GM21515 (cell line): ENCODE measurements around the gene RCVRN.
"Not testable (repeated sequence)": the region's sequence is repeated elsewhere in the genome, so short reads cannot be mapped to it uniquely, and the experiment has no call there.

Experiments
- ATAC-seq: cut with Tn5 transposase; IDR thresholded peaks from one replicate; pipeline ENCODE4 v1.9.1; 2021; ENCODE audit not compliant: unreplicated experiment

The RCVRN gene

DNA sequence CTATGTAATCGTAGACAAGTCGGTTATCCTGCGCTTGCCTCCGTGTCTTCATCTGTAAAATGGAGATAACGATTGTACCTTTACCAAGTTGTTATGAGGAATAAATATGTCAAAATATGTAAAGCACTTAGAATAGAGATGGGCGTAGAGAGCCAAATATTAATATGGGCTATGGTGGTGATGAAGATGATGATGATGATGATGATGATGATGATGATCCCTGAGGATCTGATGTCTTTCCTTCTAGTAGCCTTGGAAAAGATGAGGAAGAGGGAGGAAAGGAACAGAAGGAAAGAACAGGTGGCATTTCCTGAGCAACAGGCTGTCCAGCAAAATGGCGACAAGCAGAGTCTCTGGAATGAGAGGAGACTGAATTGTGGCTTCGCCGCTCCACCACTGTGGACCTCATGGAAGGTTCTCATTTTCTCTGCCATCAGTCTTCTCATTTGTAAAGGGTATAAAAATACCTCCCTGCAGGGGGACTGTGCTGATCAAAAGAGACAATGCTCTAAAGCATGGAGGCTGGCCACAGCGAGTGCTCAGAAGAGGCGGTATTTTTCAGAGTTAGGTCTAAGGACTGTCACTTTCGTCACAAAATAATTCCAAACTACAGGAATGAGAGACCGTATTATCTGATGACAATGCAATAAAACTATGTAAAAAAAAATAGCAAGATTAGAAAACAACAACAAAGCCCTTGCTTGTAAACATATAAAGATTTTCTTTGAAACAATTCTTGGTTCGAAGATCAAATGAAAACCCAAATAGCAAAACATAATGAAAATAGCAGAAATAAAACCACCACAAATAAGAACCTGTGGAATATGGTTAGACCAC, 17.2 kb upstream of the RCVRN start:
- no peak for ATAC-seq

DNA sequence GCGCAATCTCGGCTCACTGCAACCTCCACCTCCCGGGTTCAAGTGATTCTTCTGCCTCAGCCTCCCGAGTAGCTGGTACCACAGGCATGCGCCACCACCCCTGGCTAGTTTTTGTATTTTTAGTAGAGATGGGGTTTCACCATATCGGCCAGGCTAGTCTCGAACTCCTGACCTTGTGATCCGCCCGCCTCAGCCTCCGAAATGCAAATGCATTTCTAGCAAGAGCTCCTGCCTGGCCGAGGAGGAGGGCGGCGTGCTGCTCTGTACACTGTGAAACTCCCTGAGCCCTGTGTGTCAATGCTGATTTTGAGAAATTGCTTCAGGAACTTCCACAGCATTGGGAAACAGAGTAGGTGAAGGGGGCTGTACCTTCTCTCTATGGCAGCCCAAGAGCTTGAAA, 16.1 kb upstream of the RCVRN start:
- ATAC-seq, result not testable (repeated sequence)

DNA sequence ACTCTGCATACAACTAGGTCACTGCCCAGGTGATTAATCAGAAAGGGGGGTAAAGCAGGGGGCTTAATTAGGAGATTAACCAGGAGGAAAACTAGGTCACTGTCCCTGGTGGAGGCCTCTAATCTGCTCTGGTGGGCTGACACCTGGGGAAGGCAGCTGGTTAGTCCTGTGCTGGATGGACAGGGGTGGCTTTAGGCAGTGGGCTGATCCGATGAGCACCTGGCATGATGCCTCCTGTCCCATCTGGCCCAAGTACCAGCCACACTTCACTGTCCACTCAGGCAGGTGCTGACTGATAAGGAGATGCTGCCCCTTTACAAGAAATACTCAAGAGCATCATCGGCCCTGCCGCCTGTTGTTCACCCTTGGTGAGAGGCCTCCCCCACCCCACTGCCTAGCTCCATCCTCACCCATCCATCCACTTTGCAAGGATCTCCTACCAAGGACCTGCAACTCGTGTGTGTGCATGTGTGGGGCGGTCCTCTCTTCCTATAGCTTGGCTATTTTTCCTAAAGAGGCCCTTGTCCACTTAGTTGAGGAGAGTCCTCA, 13.8 kb upstream of the RCVRN start:
- no peak for ATAC-seq

DNA sequence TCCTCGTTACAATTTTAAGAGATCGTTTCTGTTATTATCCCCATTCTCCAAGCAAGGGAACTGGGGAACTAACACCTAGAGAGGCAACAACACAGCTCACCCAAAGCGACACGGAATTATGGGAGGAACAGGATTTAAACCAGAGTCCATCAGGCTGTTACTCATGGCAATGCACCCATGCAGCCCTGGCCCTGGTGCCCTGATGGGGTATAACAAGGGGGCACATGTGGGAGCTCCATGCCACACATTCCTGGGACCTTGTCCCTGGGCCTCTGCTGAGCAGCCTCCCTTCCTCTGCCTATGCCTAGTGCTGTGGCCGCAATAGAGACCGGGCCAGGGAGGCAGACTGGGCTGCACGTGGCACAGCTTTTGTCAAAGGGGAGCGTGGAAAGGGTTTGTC, 13.3 kb upstream of the RCVRN start:
- no peak for ATAC-seq

DNA sequence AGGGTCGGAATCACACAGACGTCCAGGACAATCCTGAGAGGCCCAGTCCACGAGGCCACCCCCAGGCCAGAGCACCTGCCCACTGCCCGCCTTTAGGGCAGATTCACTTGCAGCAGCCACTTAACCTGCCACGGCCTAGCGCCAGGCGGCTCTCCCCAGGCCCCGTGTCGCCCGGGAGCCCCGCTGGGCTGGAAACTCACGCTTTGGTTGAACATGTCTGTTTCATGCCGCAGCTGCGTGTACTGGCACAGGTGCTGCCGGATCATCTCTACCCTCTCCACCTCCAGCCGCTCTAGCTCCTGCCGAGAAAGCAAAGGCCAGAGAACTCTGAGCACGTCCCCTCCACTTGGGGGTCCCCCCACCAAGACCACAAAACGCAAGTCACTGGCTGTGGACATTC, 12.7 kb upstream of the RCVRN start:
- no peak for ATAC-seq

DNA sequence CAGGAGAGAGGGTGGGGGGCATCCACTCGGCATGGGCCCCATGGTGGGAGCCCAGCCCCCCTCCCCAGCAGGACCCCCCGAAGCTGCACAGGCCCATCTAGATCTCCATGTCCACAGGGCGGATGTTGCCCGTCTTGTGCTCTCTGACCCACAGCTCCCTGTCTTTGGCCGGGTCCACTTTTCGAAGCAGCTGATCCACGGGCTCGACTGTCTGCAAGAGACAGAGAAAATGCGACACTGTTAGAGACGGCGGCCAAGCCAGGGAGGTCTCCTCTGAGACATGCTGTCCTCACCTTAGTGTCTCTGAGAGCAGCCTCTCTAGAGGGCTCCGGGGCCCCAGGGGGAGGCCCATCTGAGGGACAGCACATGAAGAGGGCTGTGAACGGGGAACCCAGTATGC, 12.1 kb upstream of the RCVRN start:
- no peak for ATAC-seq

DNA sequence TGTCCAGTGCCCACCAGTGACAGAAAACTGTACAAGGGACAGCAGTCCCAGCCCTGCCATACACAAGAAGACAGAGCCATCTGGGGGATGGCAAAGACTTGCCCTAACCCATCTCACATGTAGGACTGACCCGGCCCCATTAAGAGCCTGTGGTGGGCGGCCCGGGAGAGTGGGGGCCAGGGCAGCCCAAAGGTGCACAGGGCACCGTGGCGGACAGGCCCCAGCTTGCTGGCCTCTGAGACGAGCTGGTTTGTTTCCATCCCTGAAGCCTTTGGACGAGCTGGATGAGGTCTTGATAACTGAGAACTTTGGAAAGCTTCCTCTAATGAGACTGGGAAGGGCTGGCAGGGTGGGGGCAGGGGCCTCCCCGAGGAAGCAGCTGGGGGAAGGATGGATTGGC, 11.0 kb upstream of the RCVRN start:
- ATAC-seq, result no peak

DNA sequence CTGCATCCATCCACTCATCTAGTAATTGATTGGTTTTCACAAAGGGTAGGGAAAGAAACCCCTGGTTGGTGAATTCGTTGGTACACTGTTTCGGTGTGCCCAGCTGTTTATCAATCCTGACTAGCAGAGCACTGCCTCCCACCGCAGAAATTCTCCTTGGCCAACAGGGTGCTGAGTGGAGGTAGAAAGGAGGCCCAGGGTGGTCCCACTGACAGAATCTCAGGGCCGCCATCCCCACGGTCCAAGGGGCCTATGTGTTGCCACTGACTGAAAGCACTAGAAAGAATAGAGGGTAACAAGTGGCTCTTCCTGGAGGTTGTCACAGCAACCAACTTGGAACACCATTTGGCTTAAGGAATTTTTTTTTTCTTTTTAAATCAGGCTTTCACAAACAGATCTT, 8.4 kb upstream of the RCVRN start:
- no peak for ATAC-seq

DNA sequence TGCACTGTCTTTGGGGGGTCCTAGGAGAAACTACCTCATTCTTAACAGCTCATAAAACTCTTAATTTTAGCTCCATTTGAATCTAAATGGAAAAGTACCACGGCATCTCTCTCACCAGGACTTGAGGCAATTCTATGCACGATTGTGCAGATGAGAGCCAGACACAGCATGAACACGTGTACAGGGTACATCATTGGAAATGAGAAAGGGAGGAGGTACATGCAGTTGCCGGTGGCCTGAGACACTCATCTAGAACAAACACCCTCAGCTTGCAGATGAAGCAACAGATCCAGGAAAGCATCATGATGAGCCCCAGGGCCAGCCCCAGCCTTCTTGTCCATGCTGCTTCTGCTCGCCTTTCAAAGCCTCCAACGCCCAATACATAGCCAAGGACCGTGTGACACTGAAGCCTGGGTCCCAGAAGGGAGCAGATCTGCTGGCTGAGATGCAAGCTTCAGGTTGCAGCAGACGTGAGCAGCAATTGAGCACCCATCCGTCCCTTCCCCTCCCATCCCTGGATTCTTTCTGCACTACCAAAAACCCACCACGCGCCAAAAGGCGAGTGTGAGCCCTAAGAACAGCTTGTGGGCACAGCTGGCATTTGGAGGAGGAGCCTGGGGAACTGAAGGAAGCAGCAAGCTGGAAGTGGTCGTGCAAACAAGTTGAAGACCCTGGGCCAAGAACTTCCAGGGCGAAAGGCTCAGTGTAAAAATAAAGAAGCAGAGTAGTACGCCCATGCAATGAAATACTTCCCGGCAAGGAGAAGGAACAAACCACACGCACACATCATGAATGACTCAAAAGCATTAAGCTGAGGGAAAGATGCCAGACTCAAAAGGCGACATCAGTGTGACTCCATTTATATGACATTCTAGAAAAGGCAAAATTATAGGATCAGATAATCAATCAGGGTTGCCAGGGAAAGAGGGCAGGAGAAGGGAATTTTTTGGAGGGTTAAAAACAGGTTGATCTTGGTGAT, 7.3 kb upstream of the RCVRN start:
- ATAC-seq, result no peak

DNA sequence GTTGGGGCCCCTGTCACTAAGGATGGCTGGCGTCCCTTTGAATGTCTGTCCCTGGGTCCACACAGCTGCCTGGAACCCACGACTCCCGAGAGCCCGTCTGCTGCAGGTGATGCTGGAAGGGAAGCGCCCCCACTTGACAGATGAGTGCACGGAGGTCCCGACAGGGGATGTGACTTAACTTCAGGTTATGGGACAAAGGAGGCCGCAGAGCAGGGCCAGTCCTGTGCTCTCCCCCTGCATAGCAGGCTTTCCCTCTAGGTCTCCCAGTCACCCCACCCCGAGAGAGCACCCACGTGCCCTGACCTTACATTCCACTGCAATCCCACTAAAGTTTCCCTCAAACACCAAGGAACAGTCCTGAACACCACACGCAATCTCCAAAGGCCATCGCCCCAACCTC, 6.0 kb upstream of the RCVRN start:
- no peak for ATAC-seq

DNA sequence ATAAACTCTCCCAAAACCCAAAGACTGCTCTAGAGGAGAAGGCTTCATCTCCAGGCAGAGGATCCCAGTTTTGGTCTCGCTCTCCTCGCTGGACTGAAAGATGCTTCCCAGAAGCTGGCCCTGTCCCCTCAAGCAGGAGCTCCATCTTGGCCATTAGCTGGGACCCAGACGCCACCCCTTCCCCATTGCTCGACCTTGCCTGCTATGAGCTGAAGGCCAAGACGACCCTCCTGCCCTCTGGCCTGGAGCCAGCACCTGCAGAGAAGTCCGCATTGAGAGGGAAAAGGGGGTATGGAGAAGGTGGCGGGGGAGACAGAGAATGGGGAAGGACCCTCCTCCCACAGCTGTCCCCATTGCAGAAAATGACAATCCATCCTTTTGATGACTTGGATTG, 3.6 kb upstream of the RCVRN start:
- no peak for ATAC-seq

DNA sequence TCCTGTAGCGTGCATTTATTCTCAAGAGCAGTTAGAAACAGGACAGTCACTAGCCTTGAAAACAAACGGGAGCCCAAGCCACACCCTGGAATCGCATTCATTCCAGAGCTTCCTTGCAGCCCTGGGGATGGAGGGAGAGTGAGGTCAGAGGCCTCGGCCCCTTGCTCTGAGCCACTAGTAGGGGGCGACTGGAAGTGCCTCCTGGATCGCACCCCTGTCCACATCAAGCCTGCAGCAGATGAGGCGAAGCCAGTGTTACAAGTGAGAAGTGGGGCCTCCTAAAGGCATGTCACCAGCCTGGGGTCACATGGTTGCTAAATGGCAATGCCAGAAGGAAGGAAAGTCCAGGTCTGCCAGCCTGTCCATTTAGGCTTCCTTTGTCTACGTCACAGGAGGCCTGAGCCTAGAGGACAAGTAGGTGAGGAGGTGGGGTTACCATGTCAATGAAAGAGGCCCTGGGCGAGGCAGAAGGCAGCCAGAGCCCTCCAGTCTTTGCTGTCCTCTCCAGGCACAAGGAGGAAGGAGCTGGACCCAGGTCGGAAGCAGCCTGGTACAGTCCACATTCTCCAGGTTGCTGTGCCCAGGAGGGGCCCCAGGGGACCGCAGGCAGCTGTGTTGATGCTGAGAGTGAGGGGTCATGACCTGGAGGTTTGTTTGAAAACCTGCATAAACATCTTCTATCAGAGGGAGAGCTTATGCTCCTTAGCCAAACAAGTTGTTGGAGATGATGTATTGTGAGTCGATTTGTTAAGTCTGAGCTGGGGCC, 3.0 kb upstream of the RCVRN start:
- ATAC-seq, result no peak

DNA sequence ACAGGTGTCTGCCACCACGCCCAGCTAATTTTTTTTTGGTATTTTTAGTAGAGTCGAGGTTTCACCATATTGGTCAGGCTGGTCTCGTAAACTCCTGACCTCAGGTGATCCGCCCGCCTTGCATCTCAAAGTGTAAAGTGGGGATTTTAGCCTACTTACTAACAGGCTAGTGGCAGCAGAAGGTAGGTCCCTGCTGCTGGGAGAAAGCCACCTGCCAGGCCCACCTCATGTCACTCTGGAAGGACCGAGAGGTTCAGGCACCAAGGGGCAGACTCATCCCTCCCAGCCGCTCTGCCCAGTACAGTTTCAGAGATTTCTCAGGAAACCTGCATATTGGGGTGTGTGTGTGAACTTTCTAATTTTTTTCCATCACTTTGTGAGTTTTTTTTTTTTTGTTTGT, 2.1 kb upstream of the RCVRN start:
- ATAC-seq, result no peak

DNA sequence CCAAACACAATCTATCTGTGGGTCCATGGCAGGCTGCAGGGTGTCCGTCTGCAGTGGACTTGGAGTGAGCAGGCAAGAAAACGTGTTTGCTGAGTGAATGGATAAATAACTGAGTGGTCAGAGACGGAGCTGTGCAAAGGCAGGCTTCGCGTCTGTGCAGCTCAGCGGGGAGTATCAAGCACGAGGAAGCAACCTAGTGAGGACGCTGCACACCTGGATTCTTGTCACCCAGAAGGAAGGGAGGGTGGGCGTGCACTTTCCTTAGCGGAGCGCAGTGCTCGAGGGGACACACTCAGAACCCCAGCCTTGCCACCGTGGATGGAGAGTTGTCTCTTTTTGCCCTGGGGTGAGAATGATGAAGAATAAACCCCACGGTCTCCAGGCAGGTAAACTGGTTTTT, 1.5 kb upstream of the RCVRN start:
- ATAC-seq, result no peak

DNA sequence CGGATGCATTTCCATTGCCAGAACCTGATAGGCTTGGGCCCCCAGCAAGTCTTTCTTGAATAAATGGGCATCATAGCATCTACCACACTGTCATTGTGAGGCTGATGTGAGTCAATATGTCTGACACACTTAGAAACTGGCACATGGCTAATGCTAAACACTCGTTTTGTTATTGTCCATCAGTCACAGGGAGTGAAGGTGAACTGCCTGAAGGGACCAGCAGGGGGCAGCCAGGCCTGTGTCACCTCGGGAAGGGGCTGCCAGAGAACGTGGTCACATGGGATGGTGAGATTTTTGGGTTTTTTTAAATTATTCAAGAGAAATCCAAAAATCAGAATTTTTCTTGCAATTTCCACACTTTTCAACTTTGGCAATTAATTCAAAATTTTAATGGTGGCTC, 831 bp upstream of the RCVRN start:
- no peak for ATAC-seq

DNA sequence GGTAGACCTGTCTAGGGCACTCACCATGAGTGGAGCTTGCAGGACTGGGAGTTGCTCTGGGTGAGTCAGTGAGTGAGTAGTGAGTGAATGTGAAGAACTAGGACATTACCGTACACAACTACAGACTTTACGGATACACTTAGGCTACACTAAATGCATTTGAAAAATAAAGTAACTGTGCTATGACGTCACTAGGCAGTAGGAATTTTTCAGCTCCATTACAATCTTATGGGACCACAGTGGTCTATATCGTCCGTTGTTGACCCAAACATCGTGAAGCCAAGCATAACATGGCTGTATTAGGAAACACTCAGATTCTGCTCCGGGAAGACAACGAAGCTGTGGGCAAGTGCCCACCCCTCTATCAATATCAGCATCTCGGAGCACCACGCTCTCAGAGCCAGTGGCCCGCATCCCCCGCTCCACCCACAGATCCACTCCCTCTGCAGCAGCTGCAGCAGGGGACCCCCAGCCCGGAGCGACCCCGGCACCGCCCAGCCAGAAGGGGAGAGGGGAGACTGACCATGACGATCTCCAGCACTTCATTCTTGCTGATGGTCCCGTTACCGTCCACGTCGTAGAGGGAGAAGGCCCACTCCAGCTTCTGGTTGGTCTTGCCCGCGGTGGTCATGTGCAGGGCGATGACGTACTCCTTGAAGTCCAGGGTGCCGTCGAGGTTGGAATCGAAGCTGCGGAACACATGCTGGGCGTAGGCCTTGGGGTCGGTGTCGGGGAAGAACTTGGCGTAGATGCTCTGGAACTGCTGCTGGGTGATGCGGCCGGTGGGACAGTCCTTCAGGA, 594 bp downstream of the RCVRN start:
- ATAC-seq, result no peak

DNA sequence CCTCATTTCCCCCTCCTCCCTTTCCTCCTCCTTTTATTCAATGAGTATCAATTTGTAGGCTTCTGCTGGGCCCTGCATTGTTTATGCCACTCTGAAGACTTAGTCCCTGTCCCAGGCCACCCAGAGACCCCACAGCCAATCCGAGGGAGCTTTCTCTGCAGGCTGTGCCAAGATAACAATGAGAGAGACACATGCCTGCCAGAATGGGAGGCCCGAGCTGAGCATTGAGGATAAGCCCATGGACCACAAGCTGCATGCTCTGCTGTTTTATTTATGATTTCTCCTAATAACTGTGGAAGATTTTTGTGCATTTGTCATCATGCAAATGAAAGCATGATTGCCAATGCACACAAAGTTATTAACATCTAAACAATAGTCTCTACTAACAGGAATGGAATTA, 3.0 kb downstream of the RCVRN start:
- ATAC-seq, result no peak

DNA sequence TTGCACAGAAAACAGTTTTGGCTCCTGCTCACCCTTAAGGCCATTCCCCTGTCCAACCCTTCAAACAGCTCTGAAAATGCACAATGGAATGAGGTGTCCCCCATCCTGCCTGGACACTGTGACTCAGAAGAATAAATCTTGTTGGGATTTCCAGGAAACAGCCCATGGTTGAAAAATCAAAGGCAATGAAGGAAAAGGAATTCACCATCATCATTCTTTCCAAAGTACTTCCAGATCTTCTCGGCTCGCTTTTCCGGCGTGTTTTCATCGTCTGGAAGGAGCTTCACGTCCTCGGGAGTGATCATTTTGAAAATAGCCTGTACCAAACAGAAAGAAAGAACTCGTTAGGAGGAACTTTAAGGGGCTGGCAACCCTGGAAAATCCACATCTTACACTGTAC, 4.3 kb downstream of the RCVRN start:
- no peak for ATAC-seq

DNA sequence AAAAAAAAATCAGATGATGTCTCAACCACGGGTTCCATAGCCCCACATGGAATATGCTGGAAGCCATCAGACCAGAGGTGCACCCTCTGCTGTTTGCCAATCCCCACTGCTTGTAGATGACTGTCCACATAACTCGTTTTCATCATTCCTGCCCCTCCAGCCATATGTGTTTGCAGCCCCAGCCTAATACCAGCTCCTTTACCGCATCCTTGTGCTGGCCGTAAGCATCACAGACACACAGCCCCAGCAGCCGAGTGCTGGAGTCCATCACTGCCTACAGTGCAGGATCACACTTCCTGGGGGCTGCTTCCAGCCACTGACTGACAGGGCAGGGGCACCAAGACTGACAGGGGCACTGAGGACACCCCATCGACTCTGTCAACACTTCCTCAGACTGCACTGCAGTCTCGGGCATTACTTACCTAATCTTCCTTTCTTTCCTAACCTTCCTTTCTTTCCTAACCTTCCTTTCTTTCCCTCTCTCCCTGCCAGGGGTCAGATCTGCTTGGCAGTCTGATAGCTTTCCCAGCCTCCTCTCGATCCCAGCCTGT, 5.0 kb downstream of the RCVRN start:
- ATAC-seq, result no peak
